HG03521 (cell line): ENCODE measurements around the gene PLPPR2.
"Not testable (repeated sequence)": the region's sequence is repeated elsewhere in the genome, so short reads cannot be mapped to it uniquely, and the experiment has no call there.

Source experiments
- ATAC-seq: cut with Tn5 transposase; IDR thresholded peaks from one replicate; pipeline ENCODE4 v1.9.1; 2021; ENCODE audit warnings: mild to moderate bottlenecking, moderate library complexity; ENCODE audit not compliant: unreplicated experiment

The PLPPR2 gene

DNA sequence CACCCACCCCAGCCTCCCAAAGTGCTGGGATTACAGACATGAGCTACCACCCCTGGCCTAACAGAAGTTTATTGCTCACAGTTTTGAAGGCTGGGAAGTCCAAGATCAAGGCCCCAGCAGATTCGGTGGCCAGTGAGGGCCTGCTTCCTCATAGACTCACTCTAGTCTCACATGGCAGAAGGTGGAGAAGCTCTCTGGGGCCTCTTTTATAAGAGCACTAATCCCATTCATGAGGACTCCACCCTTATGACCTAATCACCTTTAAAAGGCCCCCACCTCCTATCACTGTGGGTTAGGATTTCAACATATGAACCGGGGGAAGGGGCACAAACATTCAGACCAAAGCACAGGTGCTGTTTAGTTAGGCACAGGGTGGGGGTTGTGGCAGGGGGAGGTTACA lies 12.3 kb downstream of the PLPPR2 start:
- no peak for ATAC-seq

DNA sequence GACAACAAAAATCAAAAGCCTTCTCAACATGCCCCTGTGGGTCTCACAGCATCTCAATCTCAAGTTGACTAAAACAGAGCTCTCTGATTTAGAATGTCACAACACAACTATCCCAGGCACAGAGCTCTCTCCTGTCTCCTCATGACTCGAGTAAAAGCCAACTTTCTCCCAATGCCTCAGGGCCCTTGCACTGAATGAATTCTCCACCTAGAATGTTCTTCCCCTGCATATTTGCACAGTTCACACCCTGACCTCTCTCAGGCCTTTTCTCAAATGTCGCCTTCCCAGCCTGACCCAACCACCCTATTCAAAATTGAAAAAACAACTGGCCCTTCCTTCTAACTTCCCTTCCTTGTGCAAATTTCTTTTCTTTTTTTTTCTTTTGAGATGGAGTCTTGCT lies 15.5 kb downstream of the PLPPR2 start:
- ATAC-seq, result no peak

DNA sequence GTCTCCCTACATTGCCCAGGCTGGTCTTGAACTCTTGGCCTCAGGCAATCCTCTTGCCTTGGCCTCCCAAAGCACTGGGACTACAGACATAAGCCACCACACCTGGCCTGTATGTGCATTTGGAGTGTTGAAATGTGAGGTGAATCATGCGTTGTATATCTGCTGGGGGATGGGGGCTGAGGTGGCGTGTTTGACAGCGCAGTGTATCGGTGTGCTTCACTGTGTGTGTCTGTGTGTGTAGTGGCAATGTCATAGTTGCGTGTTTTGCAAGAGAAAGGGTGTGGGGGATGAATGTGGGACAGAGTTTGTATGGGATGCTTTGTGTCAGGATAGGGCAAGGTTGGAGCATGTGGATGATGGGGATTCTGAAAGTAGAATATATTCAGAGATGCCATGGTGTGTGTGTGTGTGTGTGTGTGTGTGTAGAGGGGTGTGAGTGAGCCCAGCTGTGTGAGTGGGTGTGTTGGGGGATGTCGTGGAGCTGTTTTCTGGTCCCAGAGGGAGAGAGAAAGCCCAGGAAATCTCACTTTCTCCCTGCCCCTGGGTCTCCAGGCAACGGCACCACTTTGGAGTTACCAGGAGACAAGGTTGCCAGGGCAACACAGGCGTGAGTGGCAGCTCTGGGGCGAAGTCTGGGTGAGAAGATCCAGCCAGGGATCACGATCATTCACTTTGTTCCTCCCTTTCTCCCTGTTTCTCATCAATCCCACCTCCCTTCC lies 18.1 kb downstream of the PLPPR2 start:
- no peak for ATAC-seq

DNA sequence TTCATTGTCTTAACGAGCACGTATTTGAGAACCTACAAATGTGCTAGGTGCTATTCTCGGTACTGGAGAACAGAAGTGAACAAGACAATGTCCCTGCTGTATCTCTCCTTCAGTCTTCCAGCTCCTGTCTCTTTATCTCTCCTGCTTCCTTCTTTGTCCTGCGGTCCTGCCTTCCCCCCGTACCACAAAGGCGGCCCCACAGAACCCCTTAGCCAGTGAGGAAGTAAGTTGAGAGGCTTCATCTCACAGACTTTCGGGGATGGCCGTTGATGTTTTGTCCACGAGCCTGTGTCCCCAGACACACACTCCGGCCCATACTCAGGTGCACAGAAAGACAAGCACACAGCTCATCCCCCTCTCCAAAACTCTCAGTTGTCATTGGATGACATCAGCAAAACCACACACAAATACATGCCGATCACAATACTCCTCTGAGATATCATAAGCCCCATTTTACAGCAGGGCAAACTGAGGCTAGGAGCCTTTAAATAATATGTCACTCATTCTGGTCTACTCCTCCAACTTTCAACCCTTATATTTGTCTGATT lies 18.7 kb downstream of the PLPPR2 start:
- ATAC-seq, result no peak

- ATAC-seq, result peak; percentile 86
These were observed 19.4 kb downstream of the PLPPR2 start, which contains the start of gene SWSAP1 for GRCh38 chr19:11374433-11375142. TSS of gene SWSAP1 (plus strand) at chr19:11374666. CDS start at chr19:11374681, 15 bp downstream.

- ATAC-seq, result no peak
These were observed 20.1 kb downstream of the PLPPR2 start for GRCh38 chr19:11375143-11375948.

DNA sequence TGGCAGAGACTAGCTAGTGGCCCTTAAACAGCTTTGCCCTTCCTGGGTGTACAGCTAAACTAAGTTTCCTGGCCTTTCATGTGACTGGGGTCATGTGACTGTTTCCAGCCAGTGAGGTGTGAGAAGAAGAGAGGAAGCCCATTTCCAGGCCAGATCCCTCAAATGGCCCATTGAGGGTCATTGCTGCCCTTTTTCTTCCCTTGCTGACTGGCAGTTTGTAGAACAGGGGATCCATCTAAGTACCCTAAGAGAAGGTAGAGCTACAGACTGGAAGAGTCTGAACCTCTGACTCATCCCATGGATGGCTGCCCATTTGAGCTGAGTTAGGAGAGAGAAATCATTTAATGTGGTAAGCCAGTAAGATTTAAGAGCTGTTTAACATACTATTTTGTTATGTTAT lies 22.0 kb downstream of the PLPPR2 start:
- no peak for ATAC-seq

- no peak for ATAC-seq
These were observed 22.5 kb downstream of the PLPPR2 start for GRCh38 chr19:11377756-11378155.

- ATAC-seq, result no peak
These were observed 23.3 kb downstream of the PLPPR2 start for GRCh38 chr19:11378319-11379189.

DNA sequence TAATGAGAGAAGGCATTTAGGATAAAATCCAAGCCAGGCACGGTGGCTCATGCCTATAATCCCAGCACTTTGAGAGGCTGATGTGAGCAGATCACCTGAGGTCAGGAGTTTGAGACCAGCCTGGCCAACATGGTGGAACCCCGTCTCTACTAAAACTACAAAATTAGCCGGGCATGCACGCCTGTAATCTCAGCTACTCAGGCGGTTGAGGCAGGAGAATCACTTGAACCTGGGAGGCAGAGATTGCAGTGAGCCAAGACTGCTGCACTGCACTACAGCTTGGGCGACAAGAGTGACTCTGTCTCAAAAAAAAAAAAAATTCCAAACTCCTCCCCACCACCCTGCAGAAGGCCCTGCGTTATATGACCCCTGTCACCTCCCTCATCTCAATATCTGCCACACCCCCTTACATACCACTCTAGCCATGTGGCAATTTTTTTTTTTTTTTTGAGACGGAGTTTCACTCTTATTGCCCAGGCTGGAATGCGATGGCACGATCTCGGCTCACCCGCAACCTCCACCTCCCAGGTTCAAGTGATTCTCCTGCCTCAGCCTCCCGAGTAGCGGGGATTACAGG lies 24.1 kb downstream of the PLPPR2 start:
- ATAC-seq, result not testable (repeated sequence)

GRCh38 chr19:11379857-11380350 lies 24.7 kb downstream of the PLPPR2 start:
- no peak for ATAC-seq

DNA sequence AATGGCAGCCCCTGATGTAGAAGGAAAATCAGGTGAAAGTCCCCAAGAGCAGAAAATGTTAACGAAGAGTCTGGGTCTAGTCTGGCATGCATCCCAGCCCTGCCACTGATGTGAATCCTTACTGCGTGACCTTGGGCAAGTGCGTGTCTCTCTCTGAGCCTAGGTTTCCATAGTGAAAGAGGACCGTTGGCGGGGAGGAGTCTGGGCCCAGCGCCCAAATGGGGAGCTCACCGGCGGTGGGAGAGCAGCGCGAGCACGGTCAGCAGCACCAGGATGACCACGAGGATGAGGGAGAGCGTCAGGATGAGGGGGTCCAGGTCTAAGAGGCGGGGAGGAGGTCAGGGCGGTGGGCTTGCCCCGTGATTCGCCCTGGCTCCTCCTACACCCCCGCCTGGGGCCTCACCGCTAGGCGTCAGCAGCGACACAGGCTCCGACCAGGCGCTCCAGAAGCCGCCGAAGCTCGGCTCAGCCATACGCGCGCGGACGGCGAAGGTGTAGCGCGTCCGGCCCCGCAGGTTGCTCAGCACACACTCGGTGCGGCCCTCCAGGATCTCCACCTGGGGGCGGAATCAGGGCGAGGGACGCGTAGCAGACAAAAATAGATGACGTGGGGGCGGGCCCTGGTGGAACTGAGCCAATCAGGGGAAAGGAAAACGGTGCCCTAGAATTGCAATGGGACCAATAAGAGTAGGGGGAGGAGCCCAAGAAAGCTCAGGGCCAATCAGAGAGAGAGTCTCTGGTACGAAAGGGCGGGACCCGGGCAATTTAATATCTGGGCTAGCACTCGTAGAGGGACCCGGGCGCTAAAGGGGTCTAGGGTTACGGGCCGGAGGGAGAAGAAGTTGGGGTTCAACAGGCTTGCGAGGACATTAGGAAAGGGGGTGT lies 25.7 kb downstream of the PLPPR2 start:
- peak; percentile 75 for ATAC-seq

DNA sequence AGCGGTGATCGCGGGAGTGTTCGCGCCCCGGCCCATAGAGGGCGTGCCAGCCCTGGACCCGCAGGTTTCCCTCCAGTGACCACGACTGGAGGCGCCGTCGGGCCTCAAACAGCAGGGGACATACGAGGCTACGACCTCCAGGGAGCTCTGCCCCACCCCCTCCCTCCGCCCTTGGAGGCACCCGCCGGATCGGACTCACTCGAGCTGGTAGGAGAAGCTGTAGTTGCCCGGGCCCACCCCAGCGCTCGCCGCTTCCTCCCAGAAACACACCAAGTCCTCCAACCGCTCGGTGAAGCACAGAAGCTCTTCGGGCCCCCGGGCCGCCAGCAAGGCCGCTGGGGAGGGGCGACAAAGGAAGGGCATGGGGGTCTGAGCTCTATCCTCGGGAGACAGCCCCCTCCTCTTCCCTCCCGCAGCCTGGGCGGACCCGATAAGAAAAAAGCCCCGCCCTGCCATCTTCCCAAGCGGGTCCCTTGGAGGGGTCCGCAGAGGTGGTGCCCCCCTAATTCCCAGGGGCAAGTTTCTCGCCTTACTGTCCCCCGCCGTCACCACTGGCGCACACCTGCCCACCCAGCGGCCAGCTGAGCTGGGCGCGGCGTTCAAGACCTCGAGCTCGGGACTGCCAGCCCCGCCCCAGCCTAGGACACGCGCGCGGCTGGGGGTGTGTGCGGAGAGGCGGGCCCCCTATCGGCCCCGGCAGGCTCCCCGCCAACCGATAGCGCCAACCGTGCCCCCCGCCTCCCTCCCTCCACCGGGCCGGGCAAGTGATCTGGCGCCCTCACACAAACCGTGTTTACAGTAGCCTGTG lies 27.9 kb downstream of the PLPPR2 start:
- no peak for ATAC-seq

DNA sequence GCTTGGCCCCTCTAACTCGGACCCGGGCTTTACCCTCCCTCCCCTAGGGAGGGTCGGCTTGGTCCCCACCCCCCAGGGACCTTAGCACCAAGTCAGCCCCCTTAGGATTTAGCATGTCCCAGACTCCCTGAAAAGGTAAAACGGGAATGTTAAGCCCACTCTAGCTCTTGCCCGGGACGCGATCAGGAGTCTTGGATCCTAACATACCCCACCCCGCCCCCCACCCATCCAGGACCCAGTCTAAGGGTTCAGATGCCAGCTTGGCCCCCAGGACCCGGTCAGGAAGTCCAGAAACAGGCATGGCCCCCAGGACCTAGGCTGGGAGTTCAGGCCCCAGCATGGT lies 28.4 kb downstream of the PLPPR2 start:
- no peak for ATAC-seq

GRCh38 chr19:11384778-11385129 lies 29.5 kb downstream of the PLPPR2 start:
- no peak for ATAC-seq

GRCh38 chr19:11387162-11388034 lies 32.2 kb downstream of the PLPPR2 start:
- no peak for ATAC-seq

GRCh38 chr19:11390359-11390758 lies 35.1 kb downstream of the PLPPR2 start:
- no peak for ATAC-seq
